HEK293 (cell line): ENCODE measurements around the gene CTDSP1.

Source experiments
- CTCF ChIA-PET: fragments of 350-600 bp; formaldehyde crosslinking; extraction: SDS; loops from one replicate; lab custom pipeline; 2021; ENCODE audit warnings: antibody characterized with exemption; lab: Yijun Ruan, JAX
- POLR2A ChIA-PET: fragments of 300-600 bp; formaldehyde crosslinking; extraction: SDS; loops from one replicate; lab custom pipeline; 2020; ENCODE audit warnings: antibody characterized with exemption, inconsistent platforms; lab: Yijun Ruan, JAX
- H3K27ac ChIP-seq: fragments of 200-500 bp; sonication (Bioruptor generic); 2 replicates; pipeline ENCODE4 v1.5.1; 2014; ENCODE audit warnings: low read depth, low read length, control low read depth, inconsistent platforms; ENCODE audit errors: extremely low read depth
- H3K36me3 ChIP-seq, 2 experiments: fragments of 200-500 bp in 1 of 2; sonication (Bioruptor generic) in 1 of 2; 1 replicate in 1 of 2; 2 replicates in 1 of 2; pipeline ENCODE4 v1.5.1; 2014 to 2017; ENCODE audit warnings: inconsistent platforms in 2 of 2, low read length in 2 of 2; ENCODE audit not compliant: control insufficient read depth in 2 of 2, insufficient read depth in 1 of 2
- H3K4me1 ChIP-seq: fragments of 200-500 bp; sonication (Bioruptor generic); 2 replicates; pipeline ENCODE4 v1.5.1; 2014; ENCODE audit warnings: mild to moderate bottlenecking, low read length, inconsistent platforms; ENCODE audit not compliant: control insufficient read depth, insufficient read depth
- H3K4me3 ChIP-seq: 2 replicates; pipeline ENCODE4 v1.5.1; 2011; ENCODE audit warnings: low read depth, mild to moderate bottlenecking, control low read depth, low read length, moderate library complexity
- H3K9me3 ChIP-seq: fragments of 200-500 bp; sonication (Bioruptor generic); 2 replicates; pipeline ENCODE4 v1.5.1; 2014; ENCODE audit warnings: low read depth, low read length, inconsistent platforms; ENCODE audit not compliant: control insufficient read depth, insufficient read depth
- BCL11B ChIP-seq: fragments of 450-650 bp; formaldehyde crosslinking; IDR thresholded peaks from 2 replicates; pipeline ENCODE4 v1.5.1; 2016; ENCODE audit warnings: low read depth, missing biosample characterization, missing genetic modification characterization
- GLI2 ChIP-seq: fragments of 450-650 bp; formaldehyde crosslinking; IDR thresholded peaks from 2 replicates; pipeline ENCODE4; 2017; ENCODE audit warnings: missing biosample characterization, missing genetic modification characterization, low read depth, borderline replicate concordance
- HOXD13 ChIP-seq: sonication (generic); formaldehyde crosslinking; IDR thresholded peaks from 2 replicates; pipeline ENCODE4 v1.8.0; 2022; ENCODE audit warnings: missing genetic modification reagents, borderline replicate concordance
- KLF9 ChIP-seq: fragments of 450-650 bp; formaldehyde crosslinking; IDR thresholded peaks from 2 replicates; pipeline ENCODE4 v1.5.1; 2016; ENCODE audit warnings: missing biosample characterization, missing genetic modification characterization, low read depth
- PRDM1 ChIP-seq: fragments of 450-650 bp; formaldehyde crosslinking; IDR thresholded peaks from 2 replicates; pipeline ENCODE4; 2016; ENCODE audit warnings: missing biosample characterization, missing genetic modification characterization
- SCRT1 ChIP-seq: fragments of 450-650 bp; formaldehyde crosslinking; IDR thresholded peaks from 2 replicates; pipeline ENCODE4 v1.5.1; 2016; ENCODE audit warnings: missing biosample characterization, missing genetic modification characterization, borderline replicate concordance
- TCF7L2 ChIP-seq: IDR thresholded peaks from 2 replicates; pipeline ENCODE4 v1.6.1; 2011; ENCODE audit warnings: low read depth, mild to moderate bottlenecking, inconsistent platforms, low read length, moderate library complexity, borderline replicate concordance
- ZBTB17 ChIP-seq: fragments of 450-650 bp; formaldehyde crosslinking; IDR thresholded peaks from 2 replicates; pipeline ENCODE4 v1.5.1; 2016; ENCODE audit warnings: missing biosample characterization, missing genetic modification characterization
- ZFP3 ChIP-seq: fragments of 450-650 bp; formaldehyde crosslinking; IDR thresholded peaks from 2 replicates; pipeline ENCODE4 v1.5.1; 2016; ENCODE audit warnings: low read depth, missing biosample characterization, missing genetic modification characterization
- ZNF114 ChIP-seq: fragments of 450-650 bp; formaldehyde crosslinking; IDR thresholded peaks from 2 replicates; pipeline ENCODE4 v1.5.0; 2017; ENCODE audit warnings: missing biosample characterization, missing genetic modification characterization
- ZNF18 ChIP-seq: fragments of 450-650 bp; formaldehyde crosslinking; IDR thresholded peaks from 2 replicates; pipeline ENCODE4 v1.5.1; 2016; ENCODE audit warnings: missing biosample characterization, missing genetic modification characterization
- ZNF184 ChIP-seq: fragments of 450-650 bp; IDR thresholded peaks from 2 replicates; pipeline ENCODE4 v1.5.1; 2018; ENCODE audit warnings: missing biosample characterization, mild to moderate bottlenecking, missing genetic modification characterization
- ZNF202 ChIP-seq: fragments of 450-650 bp; formaldehyde crosslinking; IDR thresholded peaks from 2 replicates; pipeline ENCODE4 v1.5.1; 2016; ENCODE audit warnings: missing biosample characterization, missing genetic modification characterization, borderline replicate concordance
- ZNF23 ChIP-seq: fragments of 450-650 bp; formaldehyde crosslinking; IDR thresholded peaks from 2 replicates; pipeline ENCODE4 v1.5.1; 2016; ENCODE audit warnings: missing biosample characterization, missing genetic modification characterization, borderline replicate concordance
- ZNF292 ChIP-seq: fragments of 450-650 bp; formaldehyde crosslinking; IDR thresholded peaks from 2 replicates; pipeline ENCODE4 v1.5.1; 2016; ENCODE audit warnings: low read depth, missing biosample characterization, missing genetic modification characterization, borderline replicate concordance
- ZNF37A ChIP-seq: fragments of 450-650 bp; IDR thresholded peaks from 2 replicates; pipeline ENCODE4 v1.5.1; 2018; ENCODE audit warnings: missing biosample characterization, missing genetic modification characterization
- ZNF473 ChIP-seq: fragments of 450-650 bp; formaldehyde crosslinking; IDR thresholded peaks from 2 replicates; pipeline ENCODE4 v1.5.1; 2017; ENCODE audit warnings: missing biosample characterization, missing genetic modification characterization
- ZNF513 ChIP-seq: fragments of 450-650 bp; IDR thresholded peaks from 2 replicates; pipeline ENCODE4 v1.5.1; 2018; ENCODE audit warnings: missing biosample characterization, missing genetic modification characterization
- ZNF558 ChIP-seq: fragments of 450-650 bp; formaldehyde crosslinking; IDR thresholded peaks from 2 replicates; pipeline ENCODE4 v1.5.1; 2016; ENCODE audit warnings: missing biosample characterization, missing genetic modification characterization
- ZNF664 ChIP-seq: fragments of 450-650 bp; formaldehyde crosslinking; IDR thresholded peaks from 2 replicates; pipeline ENCODE4 v1.5.1; 2016; ENCODE audit warnings: missing biosample characterization, missing genetic modification characterization
- TF ChIP-seq, protein P1 (sequence below): fragments of 450-650 bp; formaldehyde crosslinking; IDR thresholded peaks from 2 replicates; pipeline ENCODE4 v1.5.1; 2017; ENCODE audit warnings: missing biosample characterization, missing genetic modification characterization
- TF ChIP-seq, protein P2 (sequence below): fragments of 450-650 bp; formaldehyde crosslinking; IDR thresholded peaks from 2 replicates; pipeline ENCODE4 v1.5.1; 2016; ENCODE audit warnings: missing biosample characterization, missing genetic modification characterization

Gene CTDSP1

DNA sequence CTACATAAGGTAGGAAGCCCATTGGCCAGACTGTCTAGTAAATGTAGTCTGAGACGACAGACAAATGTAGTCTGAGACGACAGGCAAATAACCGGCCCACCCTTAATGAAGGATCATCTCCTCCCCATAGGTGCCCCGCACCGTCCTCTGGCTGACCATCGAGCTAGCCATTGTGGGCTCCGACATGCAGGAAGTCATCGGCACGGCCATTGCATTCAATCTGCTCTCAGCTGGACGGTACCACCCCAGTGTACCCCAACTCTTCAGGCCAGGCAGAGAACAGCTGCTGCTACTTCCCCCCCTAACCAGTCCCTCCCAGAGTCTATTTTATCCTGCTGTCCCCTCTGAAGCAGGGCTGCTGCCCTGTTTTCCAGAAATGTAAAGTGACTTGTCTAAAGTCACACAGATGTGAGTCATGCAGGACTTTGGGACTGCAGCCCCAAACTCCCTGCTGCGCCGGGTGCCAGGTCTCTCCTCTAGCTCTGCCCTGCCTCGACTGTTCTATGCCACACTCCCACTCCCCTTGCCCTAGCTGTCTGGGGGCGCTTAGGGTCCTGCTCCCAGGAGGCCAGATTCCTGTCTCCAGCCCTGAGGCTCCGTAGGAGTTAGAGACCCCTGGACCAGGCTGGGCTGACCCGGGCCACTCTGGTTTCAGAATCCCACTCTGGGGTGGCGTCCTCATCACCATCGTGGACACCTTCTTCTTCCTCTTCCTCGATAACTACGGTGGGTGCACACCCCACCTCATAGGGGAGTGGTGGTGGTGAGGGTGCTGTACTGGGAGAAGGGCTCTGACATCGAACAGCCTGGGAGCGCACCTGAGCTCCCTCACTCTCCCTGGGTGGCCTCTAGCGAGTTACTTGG lies 12.9 kb upstream of the CTDSP1 start:
- POLR2A ChIA-PET = interaction anchor here (0.7 kb wide), 1 partner anchor 158 kb away, joined by 3 read pairs; no protein-coding TSS in a partner anchor
- TF ChIP-seq ZNF513 (peak; percentile 47; the same call in 1 of the 2 replicates), ZNF202 (tag by site-specific recombination) (no peak)
- TF ChIP-seq, all 188 proteins: peak for 1
- no peak overlapping the region for H3K4me3 ChIP-seq
- no peak overlapping the region for H3K27ac ChIP-seq
- H3K9me3 ChIP-seq = no peaks in the 10 kb centered on the region
- CTCF ChIA-PET = interaction anchor here (0.6 to 1.1 kb wide), 2 partner anchors 30 to 1906 kb away, joined by 3 read pairs; partner anchors contain the start of gene CATIP
- no peaks in the 10 kb centered on the region for H3K36me3 ChIP-seq
- 0 out of 2 replicates have a peak, but pooled peaks cover 2% of the 10 kb centered on the region for H3K4me1 ChIP-seq

- CTCF ChIA-PET = interaction anchor here (0.6 to 1.1 kb wide), 2 partner anchors 31 to 77 kb away, joined by 3 to 4 read pairs; partner anchors contain the start of gene CATIP
- no peak overlapping the region; the same call in 1 of the 2 replicates for H3K27ac ChIP-seq
- POLR2A ChIA-PET = no interaction called here
- H3K36me3 ChIP-seq = no peaks in the 10 kb centered on the region
- no peaks in the 10 kb centered on the region for H3K9me3 ChIP-seq
- H3K4me3 ChIP-seq = peak overlapping the region; percentile 14
- H3K4me1 ChIP-seq = 0 out of 2 replicates have a peak, but pooled peaks cover 2% of the 10 kb centered on the region
- TF ChIP-seq ZNF513 = 0 out of 2 replicates have a peak, but pooled peaks have one; percentile 2
- TF ChIP-seq ZNF184 (tag by site-specific recombination) = peak; percentile 67; the same call in 1 of the 2 replicates
- no peak for TF ChIP-seq TCF7L2
- no peak for TF ChIP-seq ZNF558 (tag by site-specific recombination)
- no peak for TF ChIP-seq ZNF23 (tag by site-specific recombination)
- TF ChIP-seq ZNF18 (tag by site-specific recombination) = no peak
- TF ChIP-seq ZFP3 (tag by site-specific recombination) = no peak
- 0 out of 2 replicates have a peak, but pooled peaks have one; percentile 17 for TF ChIP-seq ZBTB17 (tag by site-specific recombination)
- TF ChIP-seq HOXD13 (CRISPR knock-in tag) = no peak
- TF ChIP-seq ZNF37A (tag by site-specific recombination) = no peak
- TF ChIP-seq, protein P1, sequence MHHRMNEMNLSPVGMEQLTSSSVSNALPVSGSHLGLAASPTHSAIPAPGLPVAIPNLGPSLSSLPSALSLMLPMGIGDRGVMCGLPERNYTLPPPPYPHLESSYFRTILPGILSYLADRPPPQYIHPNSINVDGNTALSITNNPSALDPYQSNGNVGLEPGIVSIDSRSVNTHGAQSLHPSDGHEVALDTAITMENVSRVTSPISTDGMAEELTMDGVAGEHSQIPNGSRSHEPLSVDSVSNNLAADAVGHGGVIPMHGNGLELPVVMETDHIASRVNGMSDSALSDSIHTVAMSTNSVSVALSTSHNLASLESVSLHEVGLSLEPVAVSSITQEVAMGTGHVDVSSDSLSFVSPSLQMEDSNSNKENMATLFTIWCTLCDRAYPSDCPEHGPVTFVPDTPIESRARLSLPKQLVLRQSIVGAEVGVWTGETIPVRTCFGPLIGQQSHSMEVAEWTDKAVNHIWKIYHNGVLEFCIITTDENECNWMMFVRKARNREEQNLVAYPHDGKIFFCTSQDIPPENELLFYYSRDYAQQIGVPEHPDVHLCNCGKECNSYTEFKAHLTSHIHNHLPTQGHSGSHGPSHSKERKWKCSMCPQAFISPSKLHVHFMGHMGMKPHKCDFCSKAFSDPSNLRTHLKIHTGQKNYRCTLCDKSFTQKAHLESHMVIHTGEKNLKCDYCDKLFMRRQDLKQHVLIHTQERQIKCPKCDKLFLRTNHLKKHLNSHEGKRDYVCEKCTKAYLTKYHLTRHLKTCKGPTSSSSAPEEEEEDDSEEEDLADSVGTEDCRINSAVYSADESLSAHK (tag by site-specific recombination) = no peak
- TF ChIP-seq, protein P2, sequence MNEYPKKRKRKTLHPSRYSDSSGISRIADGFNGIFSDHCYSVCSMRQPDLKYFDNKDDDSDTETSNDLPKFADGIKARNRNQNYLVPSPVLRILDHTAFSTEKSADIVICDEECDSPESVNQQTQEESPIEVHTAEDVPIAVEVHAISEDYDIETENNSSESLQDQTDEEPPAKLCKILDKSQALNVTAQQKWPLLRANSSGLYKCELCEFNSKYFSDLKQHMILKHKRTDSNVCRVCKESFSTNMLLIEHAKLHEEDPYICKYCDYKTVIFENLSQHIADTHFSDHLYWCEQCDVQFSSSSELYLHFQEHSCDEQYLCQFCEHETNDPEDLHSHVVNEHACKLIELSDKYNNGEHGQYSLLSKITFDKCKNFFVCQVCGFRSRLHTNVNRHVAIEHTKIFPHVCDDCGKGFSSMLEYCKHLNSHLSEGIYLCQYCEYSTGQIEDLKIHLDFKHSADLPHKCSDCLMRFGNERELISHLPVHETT = 0 out of 2 replicates have a peak, but pooled peaks have one; percentile 13
- TF ChIP-seq ZNF292 (tag by site-specific recombination) = no peak
- no peak for TF ChIP-seq GLI2 (tag by site-specific recombination)
- TF ChIP-seq PRDM1 (tag by site-specific recombination) = no peak
- no peak for TF ChIP-seq ZNF473 (tag by site-specific recombination)
- no peak for TF ChIP-seq BCL11B
- peak; percentile 35; the same call in 1 of the 2 replicates for TF ChIP-seq KLF9
- TF ChIP-seq SCRT1 (tag by site-specific recombination) = peak; percentile 33; the same call in 1 of the 2 replicates
- no peak for TF ChIP-seq ZNF114 (tag by site-specific recombination)
- TF ChIP-seq ZNF664 (tag by site-specific recombination) = no peak
These were observed 12.1 kb upstream of the CTDSP1 start for GRCh38 chr2:218387369-218388194.
